ENCODE results near the gene ACADS.
"Not testable (repeated sequence)": the region's sequence is repeated elsewhere in the genome, so short reads cannot be mapped to it uniquely, and the experiment has no call there.

The ACADS gene

DNA sequence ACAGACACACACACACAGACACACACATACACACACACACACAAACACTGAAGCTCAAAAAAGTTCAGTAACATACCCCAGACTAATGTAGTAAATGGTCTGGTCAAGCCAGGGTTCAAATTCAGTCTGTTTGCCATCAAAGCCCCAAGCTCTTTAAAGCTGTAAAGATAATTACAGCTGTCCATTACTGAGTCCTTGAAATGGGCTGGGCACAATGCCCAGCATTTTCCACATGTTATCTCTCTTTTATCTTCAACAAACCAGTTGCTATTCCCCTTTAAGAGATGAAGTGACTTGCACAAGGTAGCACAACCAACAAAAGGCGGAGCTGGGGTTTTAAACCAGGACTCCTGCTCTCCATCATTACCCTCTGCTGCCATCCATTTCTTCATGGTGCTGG is 23.0 kb upstream of the ACADS start:
- no peak for DNase-seq

DNA sequence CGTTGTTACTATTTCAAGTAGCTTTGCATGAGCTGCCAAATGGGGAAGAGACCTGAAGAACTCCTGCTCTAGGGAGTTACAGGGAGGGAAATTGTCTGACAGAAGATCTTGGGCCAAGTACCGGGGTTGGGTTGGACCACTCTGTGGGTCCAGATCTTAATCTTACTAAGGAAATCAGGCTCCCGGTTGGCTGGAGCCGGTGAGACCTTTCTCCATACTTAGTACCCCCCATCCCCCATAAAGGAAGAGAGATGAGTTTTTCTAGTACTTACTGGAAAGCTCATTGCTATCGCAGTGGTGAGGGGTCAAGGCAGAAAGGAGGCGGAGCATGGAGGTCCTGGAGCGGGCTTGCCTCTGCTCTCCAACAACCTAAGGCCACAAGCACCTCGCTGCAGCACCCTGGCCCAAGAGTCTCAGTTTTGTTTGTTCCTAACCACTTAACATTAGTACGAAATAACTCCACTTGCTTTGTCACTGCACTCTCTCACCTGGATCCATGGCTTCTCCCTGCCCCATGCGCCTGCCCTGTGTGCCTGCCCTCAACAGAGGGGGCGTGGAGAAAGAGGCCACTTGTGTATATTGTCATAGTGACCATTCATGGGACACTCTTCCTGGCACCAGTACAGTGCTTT is 22.2 kb upstream of the ACADS start:
- DNase-seq: no peak

DNA sequence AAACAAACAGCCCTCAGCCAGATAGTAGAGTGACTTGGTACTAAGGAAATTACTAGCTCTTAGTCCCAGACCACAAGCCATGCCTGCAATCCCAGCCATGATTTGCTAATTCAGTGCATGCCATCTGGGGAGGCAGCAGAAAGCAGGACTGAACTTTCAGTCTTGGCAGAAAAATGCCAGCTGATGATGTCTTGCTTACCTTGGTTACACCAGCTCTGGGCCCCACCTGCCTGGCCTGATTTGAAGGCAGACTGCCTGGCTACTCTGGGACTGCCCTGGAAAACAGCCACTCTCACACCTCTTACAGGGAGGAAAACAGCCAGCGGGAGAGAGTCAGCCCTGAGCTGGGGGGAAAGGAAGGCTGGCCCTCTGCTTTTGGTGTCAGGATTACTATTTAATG is 20.0 kb upstream of the ACADS start:
- no peak for DNase-seq

DNA sequence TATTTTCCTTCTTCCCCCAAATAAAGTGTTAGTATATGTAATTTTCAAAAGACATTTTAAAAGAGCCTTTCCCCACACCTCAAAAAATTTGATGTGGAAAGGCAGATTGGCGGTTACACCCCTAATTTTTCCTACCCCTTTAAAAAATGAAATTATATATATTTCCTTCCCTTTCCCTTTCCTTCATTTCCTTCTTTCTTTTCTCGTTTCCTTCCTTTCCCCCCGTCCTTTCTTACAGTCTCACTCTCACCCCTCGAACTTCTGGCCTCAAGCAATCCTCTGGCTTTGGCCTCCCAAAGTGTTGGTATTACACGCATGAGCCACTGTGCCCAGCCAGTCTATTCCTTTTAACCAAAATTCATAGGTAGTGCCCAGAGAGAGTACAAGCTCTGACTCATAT is 19.6 kb upstream of the ACADS start:
- DNase-seq: no peak

DNA sequence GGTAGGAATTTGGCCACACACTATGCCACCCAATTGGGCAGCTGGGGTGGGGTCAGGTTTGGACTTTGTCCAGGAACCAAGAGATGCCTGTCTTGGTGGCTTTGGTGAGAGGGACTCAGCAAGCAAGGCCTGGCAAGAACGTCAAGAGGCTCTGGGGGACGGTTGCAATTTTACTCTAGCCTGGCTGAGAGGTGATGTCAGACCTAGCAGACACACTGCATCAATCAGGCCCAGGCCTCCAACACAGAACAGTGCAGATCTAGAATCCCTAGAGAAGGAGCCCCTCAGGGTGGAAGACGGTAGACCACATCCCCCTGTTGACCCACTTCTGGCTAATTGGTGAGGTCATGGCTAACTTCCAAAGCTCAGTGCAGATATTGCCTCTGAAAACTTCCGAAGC is 17.0 kb upstream of the ACADS start:
- no peak for DNase-seq

DNA sequence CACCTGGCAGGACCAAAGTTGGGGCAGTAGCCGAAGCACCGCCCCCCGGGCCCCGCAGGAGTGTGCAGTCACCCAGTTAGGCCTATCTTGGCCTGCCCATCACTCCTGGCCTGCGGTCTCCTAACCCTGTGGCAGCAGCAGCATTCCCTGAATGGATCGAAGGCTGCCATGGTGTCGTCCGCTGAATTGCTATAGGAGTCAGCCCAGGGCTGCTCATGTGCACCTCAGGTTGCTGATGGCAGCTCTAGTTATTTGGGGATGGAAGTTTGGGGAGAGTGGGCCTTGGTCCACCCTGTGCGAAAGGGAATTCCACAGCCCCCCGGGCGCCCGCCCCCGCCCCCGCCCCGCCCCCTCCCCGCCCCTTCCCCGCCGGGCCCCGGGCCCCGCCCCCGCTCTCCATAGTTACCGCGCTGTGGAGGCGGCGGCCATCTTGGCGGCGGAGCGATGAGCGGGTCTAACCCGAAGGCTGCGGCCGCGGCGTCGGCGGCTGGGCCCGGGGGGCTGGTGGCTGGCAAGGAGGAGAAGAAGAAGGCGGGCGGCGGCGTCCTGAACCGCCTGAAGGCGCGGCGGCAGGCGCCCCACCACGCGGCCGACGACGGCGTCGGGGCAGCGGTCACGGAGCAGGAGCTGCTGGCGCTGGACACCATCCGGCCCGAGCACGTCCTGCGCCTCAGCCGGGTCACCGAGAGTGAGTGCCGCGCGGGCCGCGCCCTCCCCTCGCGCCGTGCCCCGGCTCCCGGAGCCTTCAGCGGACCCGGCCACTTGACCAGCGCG is 15.4 kb upstream of the ACADS start, which contains the start of gene UNC119B:
TSS of gene UNC119B (plus strand) at position 428 of the 774 bp plus-strand sequence. CDS start at position 445, 17 bp downstream.
- peak; percentile 68 for DNase-seq

DNA sequence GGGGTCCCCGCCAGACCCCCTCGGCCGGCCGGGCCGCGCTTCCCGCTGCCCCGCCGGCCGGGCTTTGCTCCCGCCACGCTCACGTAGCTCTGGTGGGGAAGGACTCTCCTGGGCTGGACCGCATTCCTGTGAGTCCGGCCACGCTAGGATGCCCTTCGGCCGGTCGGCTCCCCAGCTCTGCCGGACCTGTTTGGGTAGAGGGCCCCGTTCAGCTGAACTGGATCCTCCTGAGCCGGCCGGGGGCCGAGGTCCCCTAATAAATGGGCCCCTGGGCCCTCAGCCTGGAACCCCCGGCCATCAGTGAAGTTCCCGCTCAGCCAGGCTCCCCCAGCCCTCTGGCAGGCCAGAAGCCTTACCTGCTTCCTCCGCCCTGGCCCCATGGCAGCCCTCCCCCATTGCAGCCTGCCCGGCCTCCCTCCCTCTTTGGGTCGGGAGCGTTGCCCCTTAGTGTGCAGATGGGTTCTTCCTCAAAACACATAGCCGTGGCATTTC is 14.8 kb upstream of the ACADS start:
- DNase-seq: no peak

DNA sequence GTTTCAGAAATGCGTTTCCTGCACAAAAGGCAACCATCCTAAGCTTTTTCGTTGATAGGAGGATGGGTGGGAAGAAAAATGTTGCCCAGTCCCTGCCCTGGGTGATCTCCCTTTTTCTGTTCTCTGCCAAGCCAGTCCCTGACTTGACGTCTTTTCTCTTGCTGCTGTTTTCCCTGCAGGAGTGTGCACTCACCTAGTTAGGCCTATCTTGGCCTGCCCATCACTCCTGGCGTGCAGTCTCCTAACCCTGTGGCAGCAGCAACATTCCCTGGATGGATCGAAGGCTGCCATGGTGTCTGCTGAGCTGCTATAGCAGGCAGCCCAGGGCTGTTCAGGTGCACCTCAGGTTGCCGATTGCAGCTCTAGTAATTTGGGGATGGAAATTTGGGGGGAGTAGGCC is 14.2 kb upstream of the ACADS start:
- DNase-seq: no peak

DNA sequence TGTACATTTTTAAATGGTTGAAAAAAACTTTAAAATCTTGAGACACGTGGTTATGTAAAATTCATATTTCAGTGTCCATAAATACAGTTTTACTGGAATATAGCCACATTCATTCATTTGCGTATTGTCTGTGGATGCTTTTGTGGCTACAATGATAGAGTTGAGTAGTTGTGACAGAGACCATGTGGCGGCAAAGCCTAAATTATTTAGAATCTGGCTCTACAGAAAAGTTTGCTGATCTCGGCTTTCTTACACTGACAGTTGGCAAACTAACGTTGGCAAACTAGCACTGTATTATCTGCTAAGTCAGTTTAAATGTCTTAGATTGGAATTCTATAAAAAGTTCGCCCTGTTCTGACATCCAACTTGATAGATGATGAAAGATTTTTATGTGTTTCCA is 13.0 kb upstream of the ACADS start:
- DNase-seq: no peak

DNA sequence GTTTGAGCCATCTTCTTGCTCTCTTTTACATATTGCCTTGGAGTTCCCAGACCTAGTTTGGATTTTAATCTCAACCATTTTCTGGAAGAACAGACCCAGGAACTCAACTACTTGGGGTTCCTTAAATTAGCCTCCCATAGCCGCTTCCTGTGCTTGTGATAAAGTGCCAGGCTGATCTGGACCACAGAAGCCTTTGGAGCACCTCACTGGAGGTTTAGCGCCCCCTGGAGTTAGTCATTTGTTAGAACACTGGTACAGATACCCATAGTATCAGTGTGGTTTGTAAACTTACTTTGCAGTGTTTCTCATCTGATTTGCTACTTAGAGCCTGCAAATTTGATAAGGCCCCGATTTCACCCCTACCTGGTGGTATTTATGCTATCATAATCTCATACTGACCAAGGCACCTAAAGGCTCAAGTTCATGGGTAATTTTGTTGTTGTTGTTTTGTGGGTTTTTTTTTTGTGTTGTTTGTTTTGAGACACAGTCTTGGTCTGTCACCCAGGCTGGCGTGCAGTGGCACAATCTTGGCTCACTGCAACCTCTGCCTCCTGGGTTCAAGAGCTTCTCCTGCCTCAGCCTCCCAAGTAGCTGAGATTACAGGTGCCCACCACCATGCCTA is 11.7 kb upstream of the ACADS start:
- no peak for DNase-seq

DNA sequence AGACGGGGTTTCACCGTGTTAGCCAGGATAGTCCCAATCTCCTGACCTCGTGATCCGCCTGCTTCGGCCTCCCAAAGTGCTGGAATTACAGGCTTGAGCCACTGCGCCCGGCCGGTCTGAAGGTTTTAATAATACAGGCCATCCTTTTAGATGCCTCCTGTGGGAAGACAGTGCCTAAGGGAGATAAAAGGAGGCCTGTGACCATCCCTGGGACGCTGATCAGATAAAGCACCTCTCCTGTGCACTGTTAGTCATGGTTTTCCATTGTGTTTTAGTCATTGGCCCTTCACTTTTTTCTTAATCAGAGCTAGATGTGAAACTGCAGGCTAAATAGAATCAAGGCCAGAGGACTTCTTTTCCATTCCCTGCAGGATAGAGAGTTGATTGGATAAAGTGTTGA is 7.6 kb upstream of the ACADS start:
- no peak for DNase-seq

DNA sequence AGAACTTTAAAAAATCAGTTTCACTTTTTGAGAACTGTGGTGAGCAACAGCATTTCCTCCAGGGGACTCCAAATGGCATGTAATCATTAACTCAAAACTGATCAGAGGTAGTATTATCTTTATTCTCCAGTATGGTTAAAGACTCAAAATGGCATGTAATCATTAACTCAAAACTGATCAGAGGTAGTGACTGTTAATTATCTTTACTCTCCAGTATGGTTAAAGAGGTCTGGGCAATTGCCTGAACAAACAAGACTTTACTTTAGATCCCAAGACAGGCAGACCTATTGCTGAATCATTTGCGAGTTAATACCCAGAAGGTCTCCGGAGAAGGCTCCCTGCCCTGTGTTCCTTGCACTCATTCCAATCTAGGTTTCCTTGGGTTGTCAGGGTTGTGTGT is 6.6 kb upstream of the ACADS start:
- DNase-seq: no peak

DNA sequence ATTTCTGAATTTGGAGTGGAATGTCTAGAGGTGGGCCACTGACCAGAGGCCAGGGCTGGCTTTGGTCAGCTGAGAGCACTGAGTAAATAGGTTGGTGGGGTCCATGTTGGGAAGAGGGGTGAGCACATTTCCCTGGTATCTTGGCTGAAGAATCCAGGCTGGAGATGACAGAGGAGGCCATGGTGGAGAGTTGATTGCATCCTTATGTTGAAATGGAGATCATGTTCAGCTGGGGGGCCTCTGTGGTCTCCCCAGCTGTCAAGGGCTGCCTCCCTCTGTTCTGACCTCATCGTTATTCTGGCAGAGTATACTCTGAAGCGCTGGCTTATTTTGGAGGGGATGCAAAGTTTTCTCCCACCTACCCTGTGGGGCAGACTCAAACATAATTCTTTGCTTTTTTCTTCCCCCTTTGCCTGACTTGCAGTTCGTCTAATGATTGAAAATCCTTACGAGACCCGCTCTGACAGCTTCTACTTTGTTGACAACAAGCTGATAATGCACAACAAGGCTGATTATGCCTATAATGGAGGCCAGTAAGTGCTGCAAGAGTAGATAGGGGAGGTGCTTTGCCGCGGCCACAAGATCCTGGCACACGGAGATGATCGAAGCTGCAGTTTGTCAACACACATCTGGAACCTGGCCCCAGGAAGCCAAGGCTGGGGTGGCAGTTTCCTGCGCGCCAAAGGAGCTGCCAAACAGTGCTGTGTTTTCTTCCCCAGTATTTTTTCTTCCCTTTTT is 6.0 kb upstream of the ACADS start:
- DNase-seq: no peak

DNA sequence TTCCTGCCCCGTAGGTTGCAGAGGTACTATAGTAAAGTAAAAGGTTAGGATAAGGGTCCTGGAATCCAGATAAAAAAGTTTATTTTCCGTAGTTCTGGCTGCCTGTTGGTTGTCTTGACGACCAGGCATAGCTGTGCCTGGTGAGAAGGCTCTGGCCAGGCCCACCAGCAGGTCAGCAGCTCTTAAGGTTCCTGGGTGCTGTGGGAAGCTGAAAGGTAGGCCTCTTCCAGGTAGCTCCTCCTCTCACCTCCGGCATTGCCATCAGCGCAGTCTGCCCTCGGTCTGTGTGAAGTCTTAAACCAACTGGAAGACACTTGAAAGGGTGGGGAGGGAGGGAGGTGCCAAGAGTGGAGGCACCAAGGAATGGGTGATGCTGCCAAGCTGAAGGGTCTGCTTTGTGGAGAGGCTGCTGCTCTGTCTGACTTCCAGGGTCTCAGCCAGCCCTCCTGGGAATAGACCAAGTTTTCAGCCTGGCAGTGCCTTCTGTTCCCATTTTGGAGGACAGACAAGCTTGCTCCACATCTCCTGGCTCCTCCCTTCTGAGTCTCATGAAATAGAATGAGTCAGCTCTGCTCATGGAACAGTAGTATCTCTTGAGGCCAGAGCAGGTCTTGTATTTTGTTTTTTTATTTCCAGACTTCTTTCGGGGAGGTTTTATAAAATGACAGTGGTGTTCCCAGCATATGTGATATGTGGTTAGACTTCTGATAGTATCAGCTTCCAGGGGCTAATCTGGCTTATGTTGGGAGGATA is 5.2 kb upstream of the ACADS start:
- DNase-seq: no peak

DNA sequence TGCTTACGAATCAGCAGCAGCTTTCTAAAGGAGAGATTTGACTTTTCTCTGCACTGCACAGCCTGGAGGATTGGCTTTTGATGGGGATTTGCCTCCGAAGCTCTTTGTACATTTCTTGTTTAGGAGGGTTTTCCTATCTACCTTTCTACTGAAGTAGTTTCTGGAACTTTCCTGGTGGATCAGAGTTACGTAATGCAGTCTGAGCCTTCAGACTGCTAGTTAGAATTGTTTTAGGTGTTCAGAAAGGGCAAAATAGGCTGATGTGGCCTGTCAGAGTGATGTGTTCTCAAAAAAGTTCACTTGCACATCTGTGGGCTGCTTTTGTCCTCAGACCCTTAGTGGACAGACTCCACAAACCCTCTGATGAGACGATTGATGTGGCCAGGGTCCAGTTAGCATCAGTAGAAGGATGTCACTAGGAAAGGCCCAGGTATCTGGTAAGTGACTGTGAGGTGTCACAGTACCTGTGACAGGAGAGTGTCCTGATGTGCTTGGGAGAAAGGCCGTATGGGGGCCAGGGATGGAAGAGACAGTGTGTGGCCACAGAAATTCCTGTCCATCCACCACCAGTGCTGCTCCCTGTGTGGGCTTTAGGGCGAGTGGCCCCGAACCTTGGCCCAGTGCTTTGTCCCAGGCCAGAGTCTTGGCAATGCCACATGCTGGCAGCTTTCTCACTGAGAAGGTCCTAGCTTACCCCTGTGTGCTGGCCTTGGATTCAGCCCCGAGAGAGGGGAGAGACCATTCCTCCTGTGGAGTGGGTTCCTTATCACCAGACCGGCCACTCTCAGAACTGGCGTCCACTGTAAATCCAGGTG is 4.4 kb upstream of the ACADS start:
- no peak for DNase-seq

DNA sequence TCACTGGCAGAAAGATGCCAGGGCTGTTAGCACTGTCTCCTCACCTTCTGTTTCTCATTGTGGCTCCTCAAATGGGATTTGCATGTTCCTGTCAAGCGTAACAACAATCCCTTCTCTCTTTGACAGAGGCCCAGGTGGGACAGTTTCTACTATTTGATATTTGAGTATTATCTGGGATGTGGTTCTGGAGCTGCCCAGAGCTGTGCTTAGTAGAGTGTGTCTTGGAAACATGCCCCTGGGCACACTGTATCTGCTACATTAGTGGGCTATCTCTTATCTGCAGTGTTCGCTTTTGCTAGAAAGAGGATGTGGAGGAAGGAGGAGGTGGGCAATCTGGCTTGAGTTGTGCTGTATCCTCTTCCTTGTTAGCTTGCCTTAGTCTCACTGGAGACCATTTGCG is 3.8 kb upstream of the ACADS start:
- DNase-seq: no peak

DNA sequence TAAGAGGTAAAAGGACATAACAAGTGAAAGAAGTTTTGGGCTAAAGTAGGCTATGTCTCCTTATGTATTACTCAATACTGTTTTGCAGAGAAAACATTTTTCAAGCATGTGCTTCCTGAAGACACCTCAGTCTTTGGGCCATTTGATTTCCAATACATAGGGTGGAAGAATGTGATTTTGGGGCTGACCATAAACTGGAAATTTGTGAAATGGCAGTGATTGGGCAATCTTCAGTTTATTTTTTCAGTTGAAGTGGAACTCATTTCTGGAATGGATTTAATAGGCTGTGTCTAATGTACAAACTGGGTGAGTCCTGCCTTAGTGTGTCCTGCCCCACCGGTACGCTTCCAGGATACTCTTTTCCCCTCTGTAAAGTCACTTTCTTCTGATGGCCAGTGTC is 2.8 kb upstream of the ACADS start:
- no peak for DNase-seq

DNA sequence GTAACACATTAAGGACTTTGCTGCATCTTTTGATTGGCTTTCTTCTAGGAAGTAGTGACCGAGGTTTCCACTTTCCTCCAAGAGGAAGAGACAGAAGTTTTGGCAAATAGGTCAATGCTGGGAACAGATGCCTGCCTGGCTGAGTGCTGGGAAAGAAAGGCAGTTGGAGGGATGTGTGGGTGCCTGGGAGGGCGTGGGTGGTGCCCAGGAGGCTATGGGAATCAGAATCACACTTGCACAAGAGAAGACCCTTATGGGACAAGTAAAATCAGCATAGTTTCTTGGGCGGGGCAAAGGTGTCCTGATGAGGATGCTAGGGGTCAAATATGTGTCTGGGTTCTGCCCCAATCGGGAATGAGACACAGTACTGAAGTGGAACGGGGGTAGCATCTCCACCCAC is 906 bp upstream of the ACADS start:
- DNase-seq: no peak

DNA sequence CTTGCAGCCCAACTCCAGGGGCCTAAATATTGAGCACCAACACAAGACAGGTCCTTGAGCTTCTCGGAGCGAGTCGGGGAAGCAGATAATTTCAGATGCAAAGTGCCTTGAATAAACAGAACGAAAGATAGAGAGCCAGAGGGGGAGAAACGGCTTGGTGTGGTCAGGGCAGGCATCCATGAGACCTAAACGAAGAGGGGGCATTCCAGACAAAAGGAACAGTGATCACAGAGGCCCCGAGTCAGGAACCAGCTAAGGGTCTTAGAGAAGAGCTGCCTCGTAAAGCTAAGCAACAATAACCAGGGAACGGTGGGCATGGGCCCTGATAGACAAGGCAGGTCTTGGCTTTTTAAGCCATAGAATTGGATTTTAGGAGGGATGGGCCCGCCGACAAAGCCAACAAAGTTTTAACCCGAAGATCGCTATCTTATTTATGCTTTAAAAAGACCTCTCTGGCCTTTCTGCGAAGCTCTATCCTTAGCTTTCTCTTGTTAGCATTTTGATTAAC is 421 bp upstream of the ACADS start:
- no peak for DNase-seq

DNA sequence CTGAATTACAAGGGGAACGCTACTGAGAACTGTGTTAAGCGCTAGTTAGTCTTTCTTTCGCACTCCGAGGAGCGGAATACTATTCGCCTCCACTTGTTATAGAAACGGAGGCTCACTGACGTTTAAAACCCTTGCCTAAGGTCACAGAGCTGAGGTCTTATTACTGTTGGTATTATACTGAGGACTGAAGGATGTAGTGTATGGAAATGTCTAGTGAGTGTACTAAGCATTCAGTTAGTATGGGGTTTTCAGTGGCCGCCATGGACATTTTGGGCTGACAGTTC is 826 bp downstream of the ACADS start:
- DNase-seq: no peak

DNA sequence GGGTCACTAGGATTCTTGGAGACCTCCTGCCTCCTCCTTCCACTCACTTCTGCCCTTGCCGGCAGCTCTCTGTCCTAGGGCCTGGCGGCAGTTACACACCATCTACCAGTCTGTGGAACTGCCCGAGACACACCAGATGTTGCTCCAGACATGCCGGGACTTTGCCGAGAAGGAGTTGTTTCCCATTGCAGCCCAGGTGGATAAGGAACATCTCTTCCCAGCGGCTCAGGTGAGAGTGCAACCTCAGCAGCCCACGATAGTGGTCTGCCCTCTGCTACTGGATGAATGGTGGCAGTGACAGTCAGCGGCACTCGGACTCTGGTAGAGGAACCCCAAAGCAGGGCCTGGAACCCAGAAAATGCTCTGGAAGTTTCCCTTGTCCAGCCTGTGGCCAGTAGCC is 1.3 kb downstream of the ACADS start:
- no peak for DNase-seq

DNA sequence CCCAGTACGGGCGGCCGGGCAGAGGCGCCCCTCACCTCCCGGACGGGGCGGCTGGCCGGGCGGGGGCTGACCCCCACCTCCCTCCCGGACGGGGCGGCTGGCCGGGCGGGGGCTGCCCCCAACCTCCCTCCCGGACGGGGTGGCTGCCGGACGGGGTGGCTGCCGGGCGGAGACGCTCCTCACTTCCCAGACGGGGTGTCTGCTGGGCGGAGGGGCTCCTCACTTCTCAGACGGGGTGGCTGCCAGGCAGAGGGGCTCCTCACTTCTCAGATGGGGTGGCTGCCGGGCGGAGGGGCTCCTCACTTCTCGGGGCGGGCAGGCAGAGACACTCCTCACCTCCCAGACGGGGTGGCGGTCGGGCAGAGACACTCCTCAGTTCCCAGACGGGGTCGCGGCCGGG is 6.6 kb downstream of the ACADS start:
- DNase-seq: not testable (repeated sequence)

Measured in activated gamma-delta T cell (primary cell).